ENCODE measurements around the gene PUS3. TPM values are rescaled to one million over a fixed set of nuclear protein-coding genes. Genes with fewer than 3 reads are reported as not detected.
A peak's percentile ranks its signal among the peaks of the same experiment; 100 is the strongest.

Gene PUS3
- total RNA-seq, 1 donor from 2014 or later = 13.1 TPM

- no peak for DNase-seq (ENCODE audit: low spot score)
- no peaks in the 10 kb centered on the region for H3K9me3 Mint-ChIP-seq (ENCODE audit: unreplicated experiment)
- H3K4me1 Mint-ChIP-seq (ENCODE audit: unreplicated experiment) = no peaks in the 10 kb centered on the region
- no peaks in the 10 kb centered on the region for H3K36me3 Mint-ChIP-seq (ENCODE audit: low read depth, unreplicated experiment)
- no peak overlapping the region for H3K4me3 Mint-ChIP-seq (ENCODE audit: unreplicated experiment)
- H3K27me3 Mint-ChIP-seq (ENCODE audit: unreplicated experiment) = peaks cover 2% of the 10 kb centered on the region
- H3K27ac Mint-ChIP-seq (ENCODE audit: unreplicated experiment) = no peak overlapping the region
- no peak for TF ChIP-seq CTCF (IDR thresholded peaks at IDR 0.05; ENCODE audit: unreplicated experiment)
Measured at GRCh38 chr11:125925247-125925740, 22.3 kb upstream of the PUS3 start.

- H3K4me1 Mint-ChIP-seq (ENCODE audit: unreplicated experiment) = no peaks in the 10 kb centered on the region
- TF ChIP-seq CTCF (IDR thresholded peaks at IDR 0.05; ENCODE audit: unreplicated experiment) = no peak
- H3K27me3 Mint-ChIP-seq (ENCODE audit: unreplicated experiment) = peaks cover 4% of the 10 kb centered on the region
- H3K27ac Mint-ChIP-seq (ENCODE audit: unreplicated experiment) = no peak overlapping the region
- no peak overlapping the region for H3K4me3 Mint-ChIP-seq (ENCODE audit: unreplicated experiment)
- H3K36me3 Mint-ChIP-seq (ENCODE audit: low read depth, unreplicated experiment) = no peaks in the 10 kb centered on the region
- no peak for DNase-seq (ENCODE audit: low spot score)
- no peaks in the 10 kb centered on the region for H3K9me3 Mint-ChIP-seq (ENCODE audit: unreplicated experiment)
Measured at GRCh38 chr11:125924384-125925007, 21.5 kb upstream of the PUS3 start.

GRCh38 chr11:125923633-125924032 lies 20.6 kb upstream of the PUS3 start:
- Mint-ChIP-seq H3K4me3 (ENCODE audit: unreplicated experiment) (no peak overlapping the region), H3K27me3 (ENCODE audit: unreplicated experiment) (peaks cover 4% of the 10 kb centered on the region), H3K4me1 (ENCODE audit: unreplicated experiment) (no peaks in the 10 kb centered on the region), H3K36me3 (ENCODE audit: low read depth, unreplicated experiment) (no peaks in the 10 kb centered on the region), H3K9me3 (ENCODE audit: unreplicated experiment) (no peaks in the 10 kb centered on the region), H3K27ac (ENCODE audit: unreplicated experiment) (no peak overlapping the region)
- no peak for TF ChIP-seq CTCF (IDR thresholded peaks at IDR 0.05; ENCODE audit: unreplicated experiment)
- no peak for DNase-seq (ENCODE audit: low spot score)

- Mint-ChIP-seq H3K27me3 (ENCODE audit: unreplicated experiment) (peaks cover 4% of the 10 kb centered on the region), H3K36me3 (ENCODE audit: low read depth, unreplicated experiment) (no peaks in the 10 kb centered on the region)
- TF ChIP-seq CTCF (IDR thresholded peaks at IDR 0.05; ENCODE audit: unreplicated experiment) = peak; percentile 55
Measured at GRCh38 chr11:125923012-125923579, 20.1 kb upstream of the PUS3 start.

GRCh38 chr11:125922156-125922555 lies 19.1 kb upstream of the PUS3 start:
- no peak for DNase-seq (ENCODE audit: low spot score)
- no peak overlapping the region for H3K27ac Mint-ChIP-seq (ENCODE audit: unreplicated experiment)
- TF ChIP-seq CTCF (IDR thresholded peaks at IDR 0.05; ENCODE audit: unreplicated experiment) = no peak
- H3K4me1 Mint-ChIP-seq (ENCODE audit: unreplicated experiment) = no peaks in the 10 kb centered on the region
- no peaks in the 10 kb centered on the region for H3K9me3 Mint-ChIP-seq (ENCODE audit: unreplicated experiment)
- H3K27me3 Mint-ChIP-seq (ENCODE audit: unreplicated experiment) = peaks cover 4% of the 10 kb centered on the region
- H3K36me3 Mint-ChIP-seq (ENCODE audit: low read depth, unreplicated experiment) = no peaks in the 10 kb centered on the region
- H3K4me3 Mint-ChIP-seq (ENCODE audit: unreplicated experiment) = no peak overlapping the region

More at GRCh38 chr11:125923012-125923579, 20.1 kb upstream of the PUS3 start:
- Mint-ChIP-seq H3K4me1 (ENCODE audit: unreplicated experiment) (no peaks in the 10 kb centered on the region), H3K9me3 (ENCODE audit: unreplicated experiment) (no peaks in the 10 kb centered on the region), H3K27ac (ENCODE audit: unreplicated experiment) (no peak overlapping the region), H3K4me3 (ENCODE audit: unreplicated experiment) (no peak overlapping the region)
- peak; percentile 71 for DNase-seq (ENCODE audit: low spot score)

Measured in endothelial cell (in vitro differentiated cells).